GM19397 (cell line): ENCODE measurements around the gene POTED.
"Not testable (repeated sequence)": the region's sequence is repeated elsewhere in the genome, so short reads cannot be mapped to it uniquely, and the experiment has no call there.

ENCODE experiments used
- ATAC-seq: cut with Tn5 transposase; IDR thresholded peaks from one replicate; pipeline ENCODE4 v1.9.1; 2021; ENCODE audit warnings: mild to moderate bottlenecking, moderate library complexity; ENCODE audit not compliant: unreplicated experiment

Gene POTED

GRCh38 chr21:13609477-13609876 lies at the start of gene POTED:
POTED (plus strand) TSS chr21:13609777; CDS start chr21:13610229, 452 bp downstream.
- ATAC-seq: not testable (repeated sequence)

GRCh38 chr21:13650101-13650500 lies 40.5 kb downstream of the POTED start:
- not testable (repeated sequence) for ATAC-seq

GRCh38 chr21:13651746-13652145 lies 42.2 kb downstream of the POTED start:
- ATAC-seq: not testable (repeated sequence)
